ENCODE results near the gene RAB1A. TPM values are rescaled to one million over a fixed set of nuclear protein-coding genes. Genes with fewer than 3 reads are reported as not detected.

The RAB1A gene
- polyA plus RNA-seq, 2 of the 4 experiments (the other 2 are of a cell fraction): 308 to 417 TPM

- CTCF ChIA-PET: interaction anchor here (0.5 to 6.5 kb wide), 15 partner anchors 8 to 519 kb away, joined by 3 to 35 read pairs (median 4); no protein-coding TSS in a partner anchor
- TF ChIP-seq ZFP36 (IDR thresholded peaks at IDR 0.05; ENCODE audit: borderline replicate concordance, partially characterized antibody) (no peak), CBX8 (IDR thresholded peaks at IDR 0.05) (no peak), ZC3H11A (IDR thresholded peaks at IDR 0.05) (no peak), RNF2 (IDR thresholded peaks at IDR 0.05; ENCODE audit: borderline replicate concordance, low read depth) (no peak), PHF8 (IDR thresholded peaks at IDR 0.05; ENCODE audit: borderline replicate concordance, low read depth) (peak; percentile 95), SMC3 (IDR thresholded peaks at IDR 0.05) (no peak), MAFK (IDR thresholded peaks at IDR 0.05; ENCODE audit: partially characterized antibody) (no peak), CTCF (IDR thresholded peaks at IDR 0.05) (no peak), ESRRA (IDR thresholded peaks at IDR 0.05; ENCODE audit: borderline replicate concordance, low read length) (no peak), SREBF2 (IDR thresholded peaks at IDR 0.05) (no peak), NPAS2 (CRISPR knock-in tag; IDR thresholded peaks at IDR 0.05; ENCODE audit: borderline replicate concordance) (no peak), HOXB13 (CRISPR knock-in tag; IDR thresholded peaks at IDR 0.05; ENCODE audit: low read depth) (no peak), NR3C1 (IDR thresholded peaks at IDR 0.05) (no peak), HOXB5 (CRISPR knock-in tag; IDR thresholded peaks at IDR 0.05) (peak; percentile 69; the same call in 1 of the 2 replicates), ELK1 (IDR thresholded peaks at IDR 0.05; ENCODE audit: low read depth, low read length) (no peak), FOSB (CRISPR knock-in tag; IDR thresholded peaks at IDR 0.05) (no peak), REST (IDR thresholded peaks at IDR 0.05) (no peak), FOXS1 (CRISPR knock-in tag; IDR thresholded peaks at IDR 0.05) (peak; percentile 41; the same call in 1 of the 2 replicates), PBX3 (IDR thresholded peaks at IDR 0.05) (no peak), ZNF302 (CRISPR knock-in tag; IDR thresholded peaks at IDR 0.05) (no peak), HEYL (CRISPR knock-in tag; IDR thresholded peaks at IDR 0.05) (no peak), ZSCAN20 (CRISPR knock-in tag; IDR thresholded peaks at IDR 0.05) (no peak), CHD4 (IDR thresholded peaks at IDR 0.05; ENCODE audit: borderline replicate concordance) (no peak), RARB (CRISPR knock-in tag; IDR thresholded peaks at IDR 0.05) (no peak), POLR2AphosphoS2 (conservative IDR thresholded peaks at IDR 0.05; ENCODE audit: low read length) (no peak), MYC (IDR thresholded peaks at IDR 0.05; ENCODE audit: borderline replicate concordance, low read length) (peak; percentile 27; the same call in 1 of the 2 replicates)
- TF ChIP-seq, protein P1, sequence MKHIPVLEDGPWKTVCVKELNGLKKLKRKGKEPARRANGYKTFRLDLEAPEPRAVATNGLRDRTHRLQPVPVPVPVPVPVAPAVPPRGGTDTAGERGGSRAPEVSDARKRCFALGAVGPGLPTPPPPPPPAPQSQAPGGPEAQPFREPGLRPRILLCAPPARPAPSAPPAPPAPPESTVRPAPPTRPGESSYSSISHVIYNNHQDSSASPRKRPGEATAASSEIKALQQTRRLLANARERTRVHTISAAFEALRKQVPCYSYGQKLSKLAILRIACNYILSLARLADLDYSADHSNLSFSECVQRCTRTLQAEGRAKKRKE (CRISPR knock-in tag; IDR thresholded peaks at IDR 0.05; ENCODE audit: low read depth): no peak
- TF ChIP-seq, protein P2, sequence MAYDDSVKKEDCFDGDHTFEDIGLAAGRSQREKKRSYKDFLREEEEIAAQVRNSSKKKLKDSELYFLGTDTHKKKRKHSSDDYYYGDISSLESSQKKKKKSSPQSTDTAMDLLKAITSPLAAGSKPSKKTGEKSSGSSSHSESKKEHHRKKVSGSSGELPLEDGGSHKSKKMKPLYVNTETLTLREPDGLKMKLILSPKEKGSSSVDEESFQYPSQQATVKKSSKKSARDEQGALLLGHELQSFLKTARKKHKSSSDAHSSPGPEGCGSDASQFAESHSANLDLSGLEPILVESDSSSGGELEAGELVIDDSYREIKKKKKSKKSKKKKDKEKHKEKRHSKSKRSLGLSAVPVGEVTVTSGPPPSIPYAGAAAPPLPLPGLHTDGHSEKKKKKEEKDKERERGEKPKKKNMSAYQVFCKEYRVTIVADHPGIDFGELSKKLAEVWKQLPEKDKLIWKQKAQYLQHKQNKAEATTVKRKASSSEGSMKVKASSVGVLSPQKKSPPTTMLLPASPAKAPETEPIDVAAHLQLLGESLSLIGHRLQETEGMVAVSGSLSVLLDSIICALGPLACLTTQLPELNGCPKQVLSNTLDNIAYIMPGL (CRISPR knock-in tag; IDR thresholded peaks at IDR 0.05; ENCODE audit: borderline replicate concordance): no peak
Observed at GRCh38 chr2:65056215-65057053, 73.5 kb downstream of the RAB1A start, which contains the start of gene CEP68. TSS of gene CEP68 (plus strand) at chr2:65056416. CDS start at chr2:65069445, 13,029 bp downstream.

More at GRCh38 chr2:65056215-65057053, 73.5 kb downstream of the RAB1A start, which contains the start of gene CEP68:
- Histone ChIP-seq H3K27ac (peak within 1 kb of the TSS; percentile 81 to 93), H3K4me2 (peak within 1 kb of the TSS; percentile 80), H3K9me3 (no peaks in the 10 kb centered on the region), H3K4me3 (peak within 1 kb of the TSS; percentile 67), H3K4me1 (peaks cover 16% of the 10 kb centered on the region)
- 1% methylated on average over 47 of the region's 99 CpGs for WGBS (ENCODE audit: missing lambda C conversion rate)
- FAIRE-seq (peak; percentile 91), ATAC-seq (peak; percentile 92 to 99), DNase-seq (ENCODE audit: low read depth in 1 of 2, low spot score in 1 of 2) (peak; percentile 98 to 99)
- POLR2A ChIA-PET: interaction anchor here (0.5 to 2.5 kb wide), 12 partner anchors 9 to 629 kb away, joined by 3 to 23 read pairs (median 4); partner anchors contain the start of genes ACTR2, RAB1A and SLC1A4

Measured in A549 (cell line).